Ishikawa (cell line): ENCODE results near the gene TMEM150C.

Experiments used
- CEBPB ChIP-seq: IDR thresholded peaks from 2 replicates; pipeline ENCODE4 v1.6.1; 2012
- CREB1 ChIP-seq: IDR thresholded peaks from 2 replicates; pipeline ENCODE4 v1.6.1; 2012; ENCODE audit warnings: low read depth
- EGR1 ChIP-seq: IDR thresholded peaks from 2 replicates; pipeline ENCODE4 v1.6.1; 2012
- EP300 ChIP-seq: IDR thresholded peaks from 2 replicates; pipeline ENCODE4 v1.6.1; 2012; ENCODE audit warnings: borderline replicate concordance
- FOXM1 ChIP-seq: IDR thresholded peaks from 2 replicates; pipeline ENCODE4 v1.6.1; 2012; ENCODE audit warnings: low read depth, borderline replicate concordance
- MAX ChIP-seq: IDR thresholded peaks from 2 replicates; pipeline ENCODE4 v1.6.1; 2012
- NFIC ChIP-seq: IDR thresholded peaks from 2 replicates; pipeline ENCODE4 v1.6.1; 2012
- RAD21 ChIP-seq: IDR thresholded peaks from 2 replicates; pipeline ENCODE4 v1.6.1; 2012; ENCODE audit warnings: low read depth
- REST ChIP-seq: IDR thresholded peaks from 2 replicates; pipeline ENCODE4 v1.6.1; 2012; ENCODE audit warnings: low read depth, mild to moderate bottlenecking
- TAF1 ChIP-seq: IDR thresholded peaks from 2 replicates; pipeline ENCODE4 v1.6.1; 2012; ENCODE audit warnings: low read depth, mild to moderate bottlenecking
- TCF12 ChIP-seq: IDR thresholded peaks from 2 replicates; pipeline ENCODE4 v1.6.1; 2012; ENCODE audit warnings: low read depth
- TEAD4 ChIP-seq: IDR thresholded peaks from 2 replicates; pipeline ENCODE4 v1.6.1; 2012
- USF1 ChIP-seq: IDR thresholded peaks from 2 replicates; pipeline ENCODE4 v1.6.1; 2012
- YY1 ChIP-seq: IDR thresholded peaks from 2 replicates; pipeline ENCODE4 v1.6.1; 2012; ENCODE audit warnings: low read depth
- ZBTB7A ChIP-seq: IDR thresholded peaks from 2 replicates; pipeline ENCODE4 v1.6.1; 2012; ENCODE audit warnings: low read depth

TMEM150C gene

GRCh38 chr4:82463221-82463620, 98.6 kb downstream of the TMEM150C start:
- TF ChIP-seq ZBTB7A (no peak), TEAD4 (no peak), EGR1 (no peak), EP300 (no peak)

GRCh38 chr4:82462415-82462831, 99.4 kb downstream of the TMEM150C start:
- TF ChIP-seq TCF12 (no peak), RAD21 (peak; percentile 73), NFIC (peak; percentile 78)

- TF ChIP-seq TCF12 (no peak), RAD21 (no peak), FOXM1 (no peak), TAF1 (no peak), NFIC (no peak), CREB1 (no peak), ZBTB7A (no peak), EGR1 (no peak), TEAD4 (no peak), EP300 (no peak), YY1 (no peak), USF1 (no peak), CEBPB (no peak), MAX (no peak), REST (no peak)
These were observed 100.1 kb downstream of the TMEM150C start for GRCh38 chr4:82461710-82462109.

- TF ChIP-seq EP300 (no peak), TEAD4 (no peak), TAF1 (no peak), MAX (no peak), CEBPB (no peak), CREB1 (no peak), ZBTB7A (no peak)
These were observed 103.1 kb downstream of the TMEM150C start for GRCh38 chr4:82458729-82459128.

GRCh38 chr4:82457266-82457665, 104.5 kb downstream of the TMEM150C start:
- TF ChIP-seq CREB1 = no peak
- TF ChIP-seq USF1 = no peak
- no peak for TF ChIP-seq FOXM1
- TF ChIP-seq CEBPB = no peak
- no peak for TF ChIP-seq TEAD4
- no peak for TF ChIP-seq YY1
- TF ChIP-seq TAF1 = no peak

- TF ChIP-seq ZBTB7A (no peak), YY1 (no peak), MAX (no peak), EP300 (no peak), USF1 (no peak)
These were observed 109.8 kb downstream of the TMEM150C start for GRCh38 chr4:82452026-82452425.

- TF ChIP-seq NFIC = no peak
- TF ChIP-seq REST = no peak
- TF ChIP-seq RAD21 = no peak
These were observed 110.6 kb downstream of the TMEM150C start for GRCh38 chr4:82450966-82451755.
